Mesenchymal stem cell (in vitro differentiated cells and primary cell): Measurements from ENCODE around the gene PCGF2.

Experiments
- DNase-seq: peaks from one replicate; pipeline ENCODE4 v3.0.0-alpha.2; 2013
- H2AFZ ChIP-seq: one replicate; pipeline ENCODE4 v1.6.1; 2013; ENCODE audit warnings: low read depth, mild to moderate bottlenecking, control low read depth, inconsistent platforms, low read length, moderate library complexity
- H2AK5ac ChIP-seq: 2 replicates; pipeline ENCODE4 v1.6.1; 2013; ENCODE audit warnings: low read length, moderate library complexity, mild to moderate bottlenecking, inconsistent platforms; ENCODE audit not compliant: severe bottlenecking
- H2BK120ac ChIP-seq: one replicate; pipeline ENCODE4 v1.6.1; 2013; ENCODE audit warnings: low read depth, mild to moderate bottlenecking, inconsistent platforms, low read length, moderate library complexity
- H2BK12ac ChIP-seq, 2 experiments: one replicate each; pipeline ENCODE4 v1.6.1; 2013; ENCODE audit warnings: inconsistent platforms in 2 of 2, low read length in 2 of 2, mild to moderate bottlenecking in 2 of 2, moderate library complexity in 2 of 2, control low read depth in 1 of 2
- H2BK15ac ChIP-seq: one replicate; pipeline ENCODE4 v1.6.1; 2013; ENCODE audit warnings: mild to moderate bottlenecking, low read depth, inconsistent platforms; ENCODE audit not compliant: poor library complexity, severe bottlenecking
- H2BK5ac ChIP-seq: 2 replicates; pipeline ENCODE4 v1.6.1; 2013; ENCODE audit warnings: low read depth, mild to moderate bottlenecking, low read length, control low read depth, inconsistent platforms; ENCODE audit not compliant: poor library complexity, severe bottlenecking
- H3K14ac ChIP-seq, 2 experiments: one replicate each; pipeline ENCODE4 v1.6.1; 2013; ENCODE audit warnings: inconsistent platforms in 2 of 2, low read length in 2 of 2, control low read depth in 1 of 2, mild to moderate bottlenecking in 1 of 2, moderate library complexity in 1 of 2
- H3K18ac ChIP-seq, 2 experiments: one replicate each; pipeline ENCODE4 v1.6.1; 2013; ENCODE audit warnings: inconsistent platforms in 2 of 2, low read length in 2 of 2, control low read depth in 1 of 2, low read depth in 1 of 2, mild to moderate bottlenecking in 1 of 2
- H3K23ac ChIP-seq, 2 experiments: one replicate each; pipeline ENCODE4 v1.6.1; 2013; ENCODE audit warnings: inconsistent platforms in 2 of 2, low read length in 2 of 2, mild to moderate bottlenecking in 2 of 2, moderate library complexity in 2 of 2, control low read depth in 1 of 2
- H3K27ac ChIP-seq: 2 replicates; pipeline ENCODE4 v1.5.1; 2013; ENCODE audit warnings: mild to moderate bottlenecking, moderate library complexity, low read length, control low read depth, inconsistent platforms; ENCODE audit not compliant: poor library complexity, severe bottlenecking
- H3K27me3 ChIP-seq, 2 experiments: 2 replicates each; pipeline versions ENCODE4 v1.6.1 to v1.7.0; 2013; ENCODE audit warnings: low read length in 2 of 2, mild to moderate bottlenecking in 2 of 2, moderate library complexity in 2 of 2, control low read depth in 1 of 2, inconsistent platforms in 1 of 2; ENCODE audit not compliant: control insufficient read depth in 1 of 2, insufficient read depth in 1 of 2
- H3K36me3 ChIP-seq, 2 experiments: 2 replicates each; pipeline versions ENCODE4 v1.6.1 to v1.7.0; 2013; ENCODE audit warnings: low read length in 2 of 2, control low read depth in 1 of 2, inconsistent platforms in 1 of 2, low read depth in 1 of 2, mild to moderate bottlenecking in 1 of 2; ENCODE audit not compliant: insufficient read depth in 2 of 2, control insufficient read depth in 1 of 2
- H3K4ac ChIP-seq, 2 experiments: one replicate each; pipeline ENCODE4 v1.6.1; 2013; ENCODE audit warnings: inconsistent platforms in 2 of 2, low read length in 2 of 2, mild to moderate bottlenecking in 2 of 2, moderate library complexity in 2 of 2, control low read depth in 1 of 2, low read depth in 1 of 2
- H3K4me1 ChIP-seq: 2 replicates; pipeline ENCODE4 v1.6.1; 2013; ENCODE audit warnings: low read depth, low read length, control low read depth; ENCODE audit not compliant: control insufficient read depth, insufficient read depth
- H3K4me2 ChIP-seq: 2 replicates; pipeline ENCODE4 v1.6.1; 2013; ENCODE audit warnings: low read length, mild to moderate bottlenecking, inconsistent platforms; ENCODE audit not compliant: poor library complexity, severe bottlenecking
- H3K4me3 ChIP-seq, 2 experiments: 2 replicates each; pipeline versions ENCODE4 v1.5.1 to v1.7.0; 2013; ENCODE audit warnings: low read length in 2 of 2, mild to moderate bottlenecking in 2 of 2, control low read depth in 1 of 2, low read depth in 1 of 2; ENCODE audit not compliant: insufficient read depth in 1 of 2
- H3K79me1 ChIP-seq: replicated peaks from 2 replicates; pipeline ENCODE4 v1.6.1; 2013; ENCODE audit warnings: mild to moderate bottlenecking, control low read depth, low read length, inconsistent platforms; ENCODE audit not compliant: poor library complexity, severe bottlenecking
- H3K9ac ChIP-seq: 2 replicates; pipeline ENCODE4 v1.7.0; 2013; ENCODE audit warnings: mild to moderate bottlenecking, low read length, moderate library complexity
- H3K9me3 ChIP-seq: 2 replicates; pipeline ENCODE4 v1.7.0; 2013; ENCODE audit warnings: mild to moderate bottlenecking, low read length; ENCODE audit not compliant: control insufficient read depth
- H4K8ac ChIP-seq: one replicate; pipeline ENCODE4 v1.6.1; 2013; ENCODE audit warnings: inconsistent platforms, mild to moderate bottlenecking, low read length, moderate library complexity
- H4K91ac ChIP-seq: one replicate; pipeline ENCODE4 v1.6.1; 2013; ENCODE audit warnings: mild to moderate bottlenecking, low read length, inconsistent platforms
- whole genome bisulfite sequencing: methylation state at CpG from one replicate; pipeline ENCODE4 v1.1.7; 2013; ENCODE audit warnings: mixed read lengths; 5-methylcytosine and 5-hydroxymethylcytosine counted together

PCGF2 gene

DNA sequence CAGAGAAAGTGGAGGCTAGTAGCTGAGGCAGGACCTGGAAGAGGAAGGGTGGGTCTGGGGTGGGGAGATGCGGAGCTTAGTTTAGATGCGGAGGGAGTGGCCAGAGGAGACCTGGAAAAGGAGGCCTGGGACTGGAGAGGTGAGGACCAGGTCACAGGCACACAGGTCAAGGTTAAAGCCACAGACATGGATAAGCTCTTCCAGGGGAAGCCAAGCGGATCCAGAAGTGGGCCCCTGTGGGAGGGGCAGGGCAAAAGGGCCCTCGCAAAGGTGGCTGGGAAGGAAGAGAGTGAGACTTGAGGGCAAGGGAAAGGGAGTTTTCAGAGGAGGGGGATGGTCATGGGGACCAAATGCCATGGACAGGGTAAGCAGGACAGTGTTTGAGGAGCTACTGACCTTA lies 57.0 kb downstream of the PCGF2 start:
- Histone ChIP-seq H3K4me1 (no peaks in the 10 kb centered on the region), H3K4me2 (no peak overlapping the region), H2AFZ (no peak overlapping the region), H3K27ac (no peak overlapping the region), H3K18ac (no peak overlapping the region), H3K27me3 (peaks cover 0 to 23% of the 10 kb centered on the region in 2 experiments), H2BK12ac (no peak overlapping the region), H3K9me3 (no peaks in the 10 kb centered on the region), H3K4me3 (no peak overlapping the region), H3K79me1 (no peaks in the 10 kb centered on the region), H3K4ac (no peak overlapping the region), H3K14ac (no peak overlapping the region), H4K8ac (no peak overlapping the region), H2BK5ac (no peak overlapping the region), H3K36me3 (no peaks in the 10 kb centered on the region), H2BK120ac (no peak overlapping the region), H2AK5ac (no peak overlapping the region), H3K9ac (no peak overlapping the region), H4K91ac (no peak overlapping the region), H2BK15ac (no peak overlapping the region), H3K23ac (no peak overlapping the region)
- WGBS, result 77% methylated on average over 4 of the region's 4 CpGs
- DNase-seq, result no peak

GRCh38 chr17:38690386-38690785 lies 57.8 kb downstream of the PCGF2 start:
- DNase-seq, result no peak
- H3K4me1 ChIP-seq, result no peaks in the 10 kb centered on the region
- WGBS, result 90% methylated on average over 3 of the region's 4 CpGs
- no peak overlapping the region for H3K4me2 ChIP-seq
- no peak overlapping the region for H3K4ac ChIP-seq
- no peak overlapping the region for H2BK5ac ChIP-seq
- H4K8ac ChIP-seq, result no peak overlapping the region
- no peak overlapping the region for H2AFZ ChIP-seq
- H2BK120ac ChIP-seq, result no peak overlapping the region
- H3K27ac ChIP-seq, result no peak overlapping the region
- no peak overlapping the region for H3K18ac ChIP-seq
- no peak overlapping the region for H3K23ac ChIP-seq
- no peaks in the 10 kb centered on the region for H3K79me1 ChIP-seq
- peaks cover 0 to 23% of the 10 kb centered on the region in 2 experiments for H3K27me3 ChIP-seq
- no peak overlapping the region for H2AK5ac ChIP-seq
- H3K14ac ChIP-seq, result no peak overlapping the region
- H3K4me3 ChIP-seq, result no peak overlapping the region
- H3K9ac ChIP-seq, result no peak overlapping the region
- H3K36me3 ChIP-seq, result no peaks in the 10 kb centered on the region
- H4K91ac ChIP-seq, result no peak overlapping the region
- H3K9me3 ChIP-seq, result no peaks in the 10 kb centered on the region
- H2BK15ac ChIP-seq, result no peak overlapping the region
- H2BK12ac ChIP-seq, result no peak overlapping the region

DNA sequence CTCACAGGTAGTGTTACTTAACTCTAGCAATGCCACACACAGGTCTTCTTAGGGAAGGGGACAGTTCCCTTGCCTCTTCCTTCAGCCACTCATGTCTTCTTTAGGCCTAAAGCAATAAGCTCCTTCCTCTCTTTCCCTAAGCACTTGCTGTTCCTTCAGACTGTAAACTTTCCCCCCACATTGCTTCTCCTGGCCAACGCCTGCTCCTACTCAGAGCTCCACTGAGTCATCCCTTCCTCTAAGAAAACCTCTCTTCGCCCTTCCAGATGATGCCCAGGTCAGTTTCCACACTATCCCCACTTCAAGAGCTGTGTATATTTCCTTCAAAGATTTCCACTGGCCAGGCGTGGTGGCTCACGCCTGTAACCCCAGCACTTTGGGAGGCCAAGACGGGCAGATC lies 60.9 kb downstream of the PCGF2 start:
- Histone ChIP-seq H2AFZ (no peak overlapping the region), H3K79me1 (no peaks in the 10 kb centered on the region), H4K91ac (no peak overlapping the region), H2BK120ac (no peak overlapping the region), H3K14ac (no peak overlapping the region), H3K27ac (no peak overlapping the region), H2BK5ac (no peak overlapping the region), H2BK12ac (no peak overlapping the region), H3K4me3 (no peak overlapping the region), H3K9me3 (no peaks in the 10 kb centered on the region), H3K4me2 (no peak overlapping the region), H3K4ac (no peak overlapping the region), H3K36me3 (no peaks in the 10 kb centered on the region), H3K18ac (peak overlapping the region in 1 of 2 experiments; percentile 11), H4K8ac (no peak overlapping the region), H2AK5ac (no peak overlapping the region), H2BK15ac (no peak overlapping the region), H3K27me3 (peaks cover 0 to 19% of the 10 kb centered on the region in 2 experiments), H3K4me1 (no peaks in the 10 kb centered on the region), H3K9ac (no peak overlapping the region), H3K23ac (no peak overlapping the region)
- WGBS, result 78% methylated on average over 5 of the region's 5 CpGs
- peak; percentile 48 for DNase-seq

- no peak for DNase-seq
- no peak overlapping the region for H2AFZ ChIP-seq
- no peak overlapping the region for H3K4ac ChIP-seq
- no peak overlapping the region for H4K91ac ChIP-seq
- no peak overlapping the region for H2AK5ac ChIP-seq
- H3K4me2 ChIP-seq, result no peak overlapping the region
- no peak overlapping the region for H3K4me3 ChIP-seq
- no peak overlapping the region for H3K18ac ChIP-seq
- H3K79me1 ChIP-seq, result no peaks in the 10 kb centered on the region
- H3K27me3 ChIP-seq, result peaks cover 0 to 8% of the 10 kb centered on the region in 2 experiments
- H2BK15ac ChIP-seq, result no peak overlapping the region
- H3K9me3 ChIP-seq, result no peaks in the 10 kb centered on the region
- H3K14ac ChIP-seq, result no peak overlapping the region
- H3K27ac ChIP-seq, result no peak overlapping the region
- no peak overlapping the region for H2BK12ac ChIP-seq
- H3K36me3 ChIP-seq, result no peaks in the 10 kb centered on the region
- H3K23ac ChIP-seq, result no peak overlapping the region
- H2BK5ac ChIP-seq, result no peak overlapping the region
- no peak overlapping the region for H4K8ac ChIP-seq
- H3K4me1 ChIP-seq, result no peaks in the 10 kb centered on the region
- H2BK120ac ChIP-seq, result no peak overlapping the region
- H3K9ac ChIP-seq, result no peak overlapping the region
- WGBS, result 81% methylated on average over 12 of the region's 12 CpGs
Measured at GRCh38 chr17:38685491-38685890, 62.6 kb downstream of the PCGF2 start.
